Stimulated activated CD8-positive, alpha-beta memory T cell treated with anti-CD3 and anti-CD28 coated beads, Interleukin-7, amount 100 ng/mL, for 48 hours (primary cell): ENCODE measurements around the gene APBA3.
"Not testable (repeated sequence)": the region's sequence is repeated elsewhere in the genome, so short reads cannot be mapped to it uniquely, and the experiment has no call there.

Experiments
- DNase-seq, 2 donors: peaks; one replicate each; pipeline ENCODE4 v3.0.0-alpha.2; 2020; ENCODE audit warnings: low read depth in 1 of 2; ENCODE audit errors: extremely low read depth in 1 of 2

The APBA3 gene

DNA sequence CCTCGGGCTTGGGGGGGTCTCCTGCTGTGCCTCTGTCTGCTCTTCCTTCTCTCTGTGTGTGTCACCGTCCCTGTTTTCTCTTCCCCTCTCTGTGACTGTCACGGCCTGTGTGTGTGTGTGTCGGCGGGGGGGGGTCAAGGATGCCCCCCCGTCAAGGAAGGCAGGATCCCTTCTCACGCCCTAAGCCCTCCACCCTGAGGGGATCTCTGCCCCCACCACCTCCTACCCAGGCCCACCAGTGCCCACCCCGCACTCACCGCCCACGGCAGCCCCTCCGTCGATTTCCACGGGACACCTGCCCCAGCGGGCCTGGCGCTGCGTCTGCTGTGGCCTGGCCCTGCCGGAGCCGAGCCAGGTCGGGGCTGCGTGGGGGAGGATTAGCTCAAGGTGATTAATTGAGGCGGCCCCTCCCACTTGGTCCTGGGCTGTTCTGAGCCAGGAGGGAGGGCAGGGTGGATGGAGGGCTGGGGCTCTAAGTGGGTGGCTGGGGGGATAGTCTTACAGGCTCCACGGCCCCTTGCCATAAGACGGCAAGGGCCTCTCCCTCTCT is 10.5 kb upstream of the APBA3 start, which contains the start of gene RAX2:
Gene RAX2, minus strand, starts transcription at position 323 of the 550 bp plus-strand sequence. CDS start 486 bp downstream, outside the sequence.
- no peak for DNase-seq

DNA sequence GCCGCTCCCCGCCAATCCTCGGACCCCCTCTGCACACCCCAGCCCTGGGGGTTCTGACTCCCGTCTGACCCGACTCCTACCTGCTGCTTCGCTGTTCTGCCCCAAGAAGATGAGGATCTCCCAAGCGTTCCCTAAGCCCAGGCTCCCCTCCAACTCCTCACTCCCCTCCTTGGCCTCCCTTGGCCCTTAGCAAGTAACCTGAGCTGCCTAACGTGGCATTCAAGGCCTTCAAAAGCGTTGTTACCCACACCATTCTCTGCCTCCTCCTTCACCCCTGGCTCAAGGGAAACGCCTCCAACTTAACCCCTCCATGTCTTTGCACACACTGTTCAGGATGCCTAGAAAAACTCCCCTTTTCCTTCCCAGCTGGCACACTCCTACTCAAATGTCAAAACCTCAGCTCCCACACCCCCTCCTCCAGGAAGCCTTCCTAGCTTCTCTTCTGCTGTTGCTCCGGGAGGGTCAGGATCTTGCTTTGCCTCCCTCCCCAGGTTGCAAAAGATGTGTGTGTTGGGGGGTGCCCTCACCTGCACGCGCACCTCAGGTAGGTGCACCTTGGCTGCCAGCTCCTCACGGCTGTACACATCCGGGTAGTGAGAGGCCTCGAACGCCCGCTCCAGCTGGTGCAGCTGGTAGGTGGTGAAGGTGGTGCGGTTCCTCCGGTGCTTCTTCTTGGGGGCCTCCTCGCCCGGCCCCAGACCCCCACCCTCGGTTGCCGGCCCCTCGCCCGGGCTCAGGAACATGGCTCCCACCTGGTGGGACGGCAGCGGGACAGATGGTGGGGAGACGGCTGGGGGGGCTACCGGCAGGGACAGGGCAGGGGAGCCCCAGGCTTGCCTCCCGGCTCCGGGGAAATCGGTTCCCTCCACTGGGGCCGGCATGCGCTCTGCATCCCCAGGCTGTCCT is 9.8 kb upstream of the APBA3 start:
- DNase-seq = no peak

DNA sequence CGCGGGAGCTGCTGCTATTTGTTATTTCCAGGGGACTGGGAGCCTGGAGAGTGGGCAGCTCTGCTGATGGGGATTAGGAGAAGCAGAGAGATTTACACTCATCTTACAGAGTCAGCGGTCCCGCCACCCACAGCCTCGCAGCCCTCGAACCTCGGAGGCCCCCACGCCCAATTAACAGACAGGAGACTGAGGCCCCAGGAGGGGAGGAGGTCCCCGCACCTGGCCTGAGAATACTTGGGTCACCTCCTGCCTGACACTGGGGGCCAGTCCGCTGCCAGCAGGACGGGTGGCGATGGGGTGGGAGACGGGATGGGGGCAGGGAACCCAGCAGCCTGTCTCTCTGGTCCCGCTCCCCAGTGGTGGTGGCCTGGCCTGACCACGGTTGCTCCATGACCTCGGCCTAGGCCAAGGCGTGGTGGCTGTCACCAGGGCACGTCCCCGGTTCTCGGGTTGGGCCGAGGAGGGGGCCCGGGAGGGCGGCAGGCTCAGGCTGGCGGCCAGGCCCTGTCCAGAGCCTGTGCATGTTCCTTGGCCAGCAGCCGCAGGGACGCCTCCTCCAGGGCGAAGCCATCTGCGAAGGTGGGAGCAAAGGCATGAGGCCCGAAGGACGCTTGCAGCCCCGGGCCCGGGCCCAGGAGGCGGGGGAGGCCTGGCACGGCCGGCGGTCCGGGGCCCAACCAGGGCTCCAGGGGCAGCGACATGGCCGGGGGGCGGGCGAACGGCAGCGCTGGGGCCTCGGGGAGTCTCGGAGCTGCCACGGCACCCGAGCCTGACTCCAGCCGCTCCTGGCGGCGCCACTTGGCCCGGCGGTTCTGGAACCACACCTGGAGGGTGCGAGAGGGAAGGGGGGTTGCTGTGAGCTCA is 8.9 kb upstream of the APBA3 start:
- no peak for DNase-seq

DNA sequence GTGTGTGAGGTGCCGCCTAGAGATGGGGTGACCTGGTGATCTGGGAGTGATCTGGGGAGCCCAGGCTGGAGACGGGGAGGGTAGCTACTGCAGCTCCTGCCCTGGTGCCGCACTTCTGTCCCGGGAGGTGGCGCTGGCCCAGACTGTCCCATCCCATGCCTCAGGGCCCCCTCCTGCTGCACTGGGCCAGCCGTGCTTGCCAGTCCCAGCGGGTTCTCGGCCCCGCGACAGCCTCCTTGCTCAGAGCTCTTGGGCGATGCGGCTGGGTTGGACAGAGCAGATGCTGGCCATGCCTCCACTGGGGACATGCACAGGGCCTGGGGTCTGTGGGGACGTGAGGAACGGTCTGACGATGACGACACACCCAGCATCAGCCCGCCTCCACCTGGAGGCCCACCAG is 8.0 kb upstream of the APBA3 start:
- no peak for DNase-seq

DNA sequence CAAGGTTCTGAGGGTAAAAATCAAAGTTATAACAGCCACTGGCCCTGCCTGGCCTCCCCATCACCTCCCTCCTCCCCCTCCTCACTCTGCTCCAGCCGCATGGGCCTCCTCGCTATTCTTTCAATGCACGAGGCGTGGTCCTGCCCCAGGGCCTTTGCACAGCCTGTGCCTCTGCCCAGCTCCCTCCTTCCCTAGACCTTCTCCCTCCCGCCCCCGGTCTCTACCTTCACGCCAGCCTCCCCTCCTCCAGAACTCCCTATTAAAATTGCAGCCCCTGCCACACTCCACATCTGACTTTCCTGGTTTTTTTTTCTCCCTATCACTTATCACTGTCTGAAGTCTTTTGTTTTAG is 7.2 kb upstream of the APBA3 start:
- no peak for DNase-seq

DNA sequence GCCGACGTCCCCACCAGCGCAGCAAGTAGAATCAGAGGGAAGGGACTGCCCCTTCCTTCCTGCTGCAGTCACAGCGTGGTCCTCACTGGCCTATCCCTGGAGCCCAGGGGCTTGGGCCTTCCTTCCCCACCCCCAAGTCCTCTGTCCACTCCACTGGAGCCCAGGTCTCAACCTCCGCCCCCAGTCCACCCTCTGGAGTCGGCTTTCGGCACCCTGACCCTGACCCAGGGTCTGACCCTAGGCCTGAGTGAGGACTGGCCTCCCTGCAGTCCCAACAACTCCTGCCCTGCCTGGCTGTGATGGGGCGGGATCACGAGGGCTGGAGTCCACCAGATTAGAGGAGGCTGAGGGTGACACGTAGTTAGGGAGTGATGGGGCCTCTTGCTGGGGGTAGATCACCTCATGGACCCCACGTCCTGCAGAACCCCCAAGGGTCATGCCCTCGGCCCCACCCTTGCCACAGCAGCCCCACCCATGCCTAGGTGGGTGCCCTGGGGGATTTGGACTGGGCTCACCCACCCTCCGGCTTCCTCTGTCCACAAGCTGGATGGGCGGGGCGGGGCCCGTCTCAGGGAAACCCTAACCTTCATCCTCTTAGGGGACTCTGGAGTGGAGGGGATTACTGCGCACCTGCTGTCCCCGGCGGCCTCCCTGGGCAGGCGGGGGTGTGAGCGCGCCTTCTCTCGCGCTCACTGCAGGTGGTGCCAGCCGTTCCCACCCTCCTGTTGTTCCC is 6.7 kb upstream of the APBA3 start:
- DNase-seq = no peak

DNA sequence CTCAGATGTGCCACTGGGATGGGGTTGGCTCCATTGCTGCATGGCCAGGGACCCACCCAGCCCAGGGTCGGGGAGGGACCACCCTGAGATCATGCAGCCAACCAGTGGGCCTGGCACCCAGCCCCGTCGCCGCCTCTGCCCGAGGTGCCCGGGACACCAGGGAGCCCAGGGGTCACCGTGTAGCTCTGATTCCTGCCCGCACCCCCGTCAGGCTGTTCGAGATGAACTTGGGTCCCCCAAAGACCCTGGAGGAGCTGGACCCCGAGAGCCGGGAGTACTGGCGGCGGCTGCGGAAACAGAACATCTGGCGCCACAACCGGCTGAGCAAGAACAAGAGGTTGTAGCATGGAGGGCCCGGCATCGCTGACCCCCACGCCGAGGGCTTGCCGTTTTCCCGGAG is 5.6 kb upstream of the APBA3 start:
- no peak for DNase-seq

DNA sequence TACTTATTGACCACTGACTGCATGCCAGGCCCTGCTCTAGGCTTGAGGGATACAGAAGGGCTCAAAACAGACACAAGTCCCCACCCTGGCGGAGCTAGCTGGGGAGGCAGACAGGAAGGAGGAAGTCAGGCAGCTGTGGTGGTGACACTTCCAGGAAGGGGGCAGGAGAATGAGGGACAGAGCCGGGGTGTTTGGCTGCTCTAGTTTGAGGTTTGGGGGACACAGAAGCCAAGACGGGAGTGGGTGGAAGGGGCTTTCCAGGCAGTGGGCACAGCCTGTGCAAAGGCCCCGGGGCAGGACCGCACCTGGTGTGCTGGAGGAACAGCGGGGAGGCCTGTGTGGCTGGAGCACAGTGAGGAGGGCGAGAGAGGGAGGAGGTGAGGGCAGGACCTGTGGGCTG is 5.0 kb upstream of the APBA3 start:
- DNase-seq = no peak

DNA sequence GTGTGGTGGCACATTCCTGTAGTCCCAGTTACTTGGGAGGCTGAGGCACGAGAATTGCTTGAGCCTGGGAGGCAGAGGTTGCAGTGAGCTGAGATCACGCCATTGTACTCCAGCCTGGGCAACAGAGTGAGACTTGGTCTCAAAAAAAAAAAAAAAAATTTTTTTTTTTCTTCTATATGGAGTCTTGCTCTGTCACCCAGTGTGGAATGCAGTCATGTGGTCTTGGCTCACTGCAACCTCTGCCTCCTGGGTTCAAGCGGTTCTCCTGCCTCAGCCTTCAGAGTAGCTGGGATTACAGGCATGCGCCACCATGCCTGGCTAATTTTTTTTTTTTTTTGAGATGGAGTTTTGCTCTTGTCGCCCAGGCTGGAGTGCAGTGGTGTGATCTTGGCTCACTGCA is 4.3 kb upstream of the APBA3 start:
- DNase-seq = not testable (repeated sequence)

DNA sequence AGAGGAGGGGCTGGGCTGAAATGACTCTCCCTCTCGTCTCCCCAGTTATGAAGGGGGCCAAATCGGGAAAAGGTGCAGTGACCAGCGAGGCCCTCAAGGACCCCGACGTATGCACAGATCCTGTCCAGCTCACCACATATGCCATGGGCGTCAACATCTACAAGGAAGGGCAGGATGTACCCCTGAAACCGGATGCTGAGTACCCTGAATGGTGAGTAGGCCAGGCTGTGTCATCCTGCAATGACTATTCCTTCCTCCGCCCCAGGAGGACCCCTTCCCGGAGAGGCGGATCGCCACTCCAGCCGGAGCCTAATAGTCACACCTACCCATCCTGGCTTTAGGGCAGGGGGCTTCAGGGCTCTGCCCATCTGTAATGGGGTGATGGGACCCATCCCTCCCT is 3.6 kb upstream of the APBA3 start:
- DNase-seq = no peak

DNA sequence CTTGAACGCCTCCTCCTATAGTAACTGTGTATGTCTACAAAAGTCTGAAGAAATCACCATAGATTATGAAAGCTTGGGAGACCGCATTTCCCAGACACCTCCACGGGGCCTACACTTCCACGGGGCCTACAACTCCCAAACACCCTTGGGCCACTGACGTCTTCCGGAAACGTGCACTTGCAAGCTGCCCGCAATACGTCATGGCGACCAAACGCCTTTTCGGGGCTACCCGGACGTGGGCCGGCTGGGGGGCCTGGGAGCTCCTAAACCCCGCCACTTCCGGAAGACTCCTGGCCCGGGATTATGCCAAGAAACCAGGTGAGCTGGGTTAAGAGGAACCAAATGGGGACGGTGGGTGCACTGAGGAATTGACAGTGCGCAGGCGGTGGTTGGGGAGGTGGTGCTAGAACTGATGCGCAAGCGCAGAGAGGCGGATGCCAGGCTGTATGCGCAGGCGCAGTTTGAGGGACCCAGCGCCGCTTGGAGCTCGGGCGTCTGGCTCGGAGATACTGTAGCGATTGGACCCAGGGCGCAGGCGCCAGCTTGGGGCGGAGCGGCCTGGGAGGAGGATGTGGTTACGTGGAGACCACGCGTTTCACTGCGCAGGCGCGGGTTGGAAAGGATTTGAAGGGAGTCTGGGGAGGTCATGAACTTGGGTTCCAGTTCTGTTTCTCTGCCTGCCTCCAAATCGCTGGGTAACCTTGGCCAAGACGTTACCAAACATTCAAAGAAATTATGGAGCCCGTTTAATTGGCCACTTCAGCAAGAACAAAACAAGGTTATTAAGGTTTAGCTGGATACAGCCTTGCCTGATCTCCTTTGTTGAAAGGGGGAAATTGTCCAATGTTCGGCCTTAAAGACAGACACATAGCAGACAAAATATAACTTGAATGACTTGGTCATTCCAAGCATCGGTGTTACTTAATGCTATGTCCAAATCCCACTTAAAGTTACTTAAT is 1.3 kb upstream of the APBA3 start, which contains the start of gene MRPL54:
Gene MRPL54, plus strand, starts transcription at position 182 of the 959 bp plus-strand sequence. Its CDS starts 19 bp downstream, at position 201.
- peak; percentile 99 for DNase-seq

DNA sequence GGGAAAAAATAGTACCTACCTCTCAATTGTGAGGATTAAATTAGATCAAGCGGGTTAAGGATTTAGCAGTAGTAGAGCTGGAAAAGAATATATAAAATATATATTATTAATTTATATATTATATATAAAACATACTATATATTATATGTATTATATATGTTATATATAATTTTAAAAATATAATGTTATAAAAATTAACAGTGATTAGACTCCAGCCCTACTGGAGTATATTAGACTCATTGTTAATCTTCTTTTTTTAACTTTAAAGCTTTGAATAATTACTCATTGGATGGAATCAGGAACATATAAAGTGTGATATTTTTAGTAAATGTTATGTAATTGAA is 610 bp upstream of the APBA3 start:
- no peak for DNase-seq

DNA sequence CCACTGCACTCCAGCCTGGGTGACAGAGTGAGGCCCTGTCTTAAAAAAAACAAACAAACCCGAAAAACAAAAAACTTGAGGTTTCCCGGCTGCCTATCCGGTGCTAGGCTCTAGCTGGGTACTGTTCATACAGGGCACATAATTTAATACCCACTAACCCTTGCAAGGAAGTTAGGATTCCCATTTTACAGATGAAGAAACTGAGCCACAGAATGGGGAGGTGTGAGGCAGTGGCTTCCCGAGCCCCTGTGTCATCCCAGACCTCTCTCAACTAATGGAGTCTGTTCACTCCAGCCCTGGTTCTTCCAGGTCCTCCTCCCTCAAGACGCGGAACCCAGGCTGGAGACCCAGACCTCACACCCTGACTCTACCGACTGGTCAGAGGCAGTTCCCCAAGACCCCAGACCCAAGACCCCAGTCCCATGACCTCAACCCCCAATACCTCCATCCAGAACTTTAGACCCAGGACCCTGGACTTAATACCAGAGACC is 576 bp downstream of the APBA3 start:
- no peak for DNase-seq

DNA sequence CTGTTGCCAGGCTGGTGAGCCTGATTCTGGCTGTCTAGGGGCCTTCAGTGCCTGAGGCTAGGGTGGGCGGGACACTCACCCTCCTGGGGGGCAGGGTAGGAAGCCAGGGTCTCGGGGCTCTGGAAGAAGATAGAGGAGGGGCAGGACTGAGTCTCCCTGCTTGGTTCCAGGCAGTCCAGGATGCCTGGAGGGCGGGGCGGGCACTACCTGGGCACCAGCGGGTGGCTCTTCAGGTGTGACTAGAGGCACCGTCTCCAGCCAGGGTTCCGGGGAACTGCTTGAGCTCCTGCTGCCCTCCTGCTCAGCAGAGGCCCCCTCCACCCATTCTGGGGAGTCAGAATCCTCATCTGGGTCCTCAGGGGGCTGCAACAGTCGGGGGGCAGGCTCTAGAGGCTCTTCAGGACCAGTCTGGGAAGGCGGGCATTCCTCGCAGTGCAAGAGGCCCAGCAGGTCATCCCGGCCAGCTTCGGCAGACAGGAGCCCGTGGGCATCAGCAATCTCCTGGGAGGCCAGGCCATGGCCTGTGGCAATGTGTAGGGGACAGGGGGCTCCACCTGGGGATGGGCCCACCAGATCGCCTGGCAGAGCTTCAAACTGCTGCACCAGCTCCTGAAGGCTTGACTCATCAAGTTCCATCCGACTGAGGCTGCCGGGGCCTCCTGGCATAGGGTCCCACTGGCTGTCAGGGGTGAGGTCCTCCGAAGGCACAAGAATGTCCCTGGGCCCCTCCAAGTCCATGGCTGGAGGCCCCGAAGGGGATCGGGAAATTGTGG is 1.8 kb downstream of the APBA3 start:
- DNase-seq = no peak

DNA sequence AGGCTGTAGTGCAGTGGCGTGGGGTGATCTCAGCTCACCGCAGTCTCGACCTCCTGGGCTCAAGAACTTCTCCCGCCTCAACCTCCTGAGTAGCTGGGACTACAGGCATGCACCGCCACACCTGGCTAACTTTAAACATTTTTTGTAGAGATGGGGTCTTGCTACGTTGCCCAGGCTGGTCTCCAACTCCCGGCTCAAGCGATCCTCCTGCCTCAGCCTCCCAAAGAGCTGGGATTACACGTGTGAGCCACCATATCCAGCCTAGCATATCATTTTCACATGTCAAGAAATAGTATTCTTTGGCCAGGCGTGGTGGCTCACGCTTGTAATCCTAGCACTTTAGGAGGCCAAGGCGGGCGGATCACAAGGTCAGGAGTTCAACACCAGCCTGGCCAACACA is 3.2 kb downstream of the APBA3 start:
- DNase-seq = not testable (repeated sequence)

DNA sequence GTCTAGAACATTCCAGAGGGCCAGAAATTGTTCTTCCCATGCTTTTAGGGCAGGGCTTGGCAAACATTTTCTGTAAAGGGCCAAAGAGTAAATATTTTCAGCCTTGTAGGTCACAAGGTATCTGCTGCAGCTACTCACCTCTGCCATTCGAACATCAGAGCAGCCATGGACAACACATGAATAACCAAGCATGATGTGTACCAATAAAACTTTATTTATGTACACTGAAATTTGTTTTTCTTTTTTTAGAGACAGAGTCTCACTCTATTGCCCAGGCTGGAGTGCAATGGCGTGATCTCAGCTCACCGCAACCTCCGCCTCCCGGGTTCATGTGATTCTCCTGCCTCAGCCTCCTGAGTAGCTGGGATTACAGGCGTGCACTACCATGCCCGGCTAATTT is 3.8 kb downstream of the APBA3 start:
- not testable (repeated sequence) for DNase-seq

DNA sequence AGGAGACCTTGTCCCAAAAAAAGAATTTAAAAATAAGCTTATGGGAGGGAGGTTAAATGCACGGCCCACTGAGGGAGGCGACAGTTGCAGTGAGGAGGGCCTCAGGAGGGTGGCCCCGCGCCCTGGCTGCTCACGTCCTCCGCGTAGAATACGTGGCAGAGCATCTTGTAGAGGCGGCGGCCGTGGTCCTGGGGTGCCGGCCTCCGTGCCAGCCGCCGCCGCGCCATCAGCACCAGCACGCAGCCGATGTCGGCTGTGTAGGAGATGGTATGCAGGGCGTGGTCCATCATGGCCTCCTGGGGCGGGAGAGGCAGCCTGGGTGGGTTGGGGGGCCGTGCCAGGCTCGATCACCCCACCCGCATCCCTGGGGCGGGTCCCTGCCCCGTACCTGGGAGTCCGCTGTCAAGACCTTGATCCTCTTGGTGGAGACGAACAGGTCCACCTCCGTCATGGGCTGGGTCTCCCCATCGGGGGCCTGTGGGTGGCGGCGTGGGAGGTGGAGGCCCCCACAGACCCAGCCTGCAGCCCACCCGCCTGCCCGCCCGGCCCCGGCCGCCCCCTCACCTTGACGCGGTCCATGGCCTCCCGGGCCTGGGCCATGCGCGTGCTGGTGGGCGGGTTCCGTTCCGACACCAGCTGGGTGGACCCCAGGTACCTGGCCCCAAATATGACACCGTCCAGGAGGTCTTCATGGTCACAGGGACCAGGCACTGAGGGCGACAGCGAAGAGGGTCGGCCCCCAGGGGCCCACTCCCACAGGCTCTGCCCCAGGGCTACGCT is 7.7 kb downstream of the APBA3 start:
- no peak for DNase-seq

DNA sequence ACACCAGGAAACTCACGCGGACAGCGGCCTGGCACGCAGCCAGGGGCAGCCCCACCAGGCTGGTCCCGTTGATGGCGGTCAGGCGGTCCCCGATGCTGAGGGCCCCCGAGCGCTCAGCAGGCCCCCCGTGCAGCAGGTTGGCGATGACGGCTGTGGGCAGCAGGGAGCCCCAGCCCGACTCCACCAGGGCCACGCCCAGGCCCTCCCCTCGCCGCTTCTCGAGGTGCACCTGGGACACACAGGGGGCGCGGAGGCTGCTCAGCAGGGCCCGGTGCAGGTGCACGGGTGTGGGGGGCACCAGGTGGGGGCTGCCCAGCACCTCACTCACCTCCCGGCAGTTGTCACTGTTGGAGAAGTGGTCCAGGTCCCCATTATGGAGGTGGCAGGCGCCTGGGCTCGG is 9.0 kb downstream of the APBA3 start:
- DNase-seq = no peak
